ENCODE measurements around the gene SNRNP35.
"Not testable (repeated sequence)": the region's sequence is repeated elsewhere in the genome, so short reads cannot be mapped to it uniquely, and the experiment has no call there.

The SNRNP35 gene

GRCh38 chr12:123457980-123458779, at the start of gene SNRNP35:
TSS of gene SNRNP35 (plus strand) at chr12:123458139. CDS start at chr12:123465541, 7,402 bp downstream.
- DNase-seq (ENCODE audit: low read depth in 2 of 2, low spot score in 1 of 2), result peak; percentile 63 to 78

GRCh38 chr12:123408619-123409018, 49.3 kb upstream of the SNRNP35 start:
- not testable (repeated sequence) for DNase-seq (ENCODE audit: low read depth in 2 of 2, low spot score in 1 of 2)

DNA sequence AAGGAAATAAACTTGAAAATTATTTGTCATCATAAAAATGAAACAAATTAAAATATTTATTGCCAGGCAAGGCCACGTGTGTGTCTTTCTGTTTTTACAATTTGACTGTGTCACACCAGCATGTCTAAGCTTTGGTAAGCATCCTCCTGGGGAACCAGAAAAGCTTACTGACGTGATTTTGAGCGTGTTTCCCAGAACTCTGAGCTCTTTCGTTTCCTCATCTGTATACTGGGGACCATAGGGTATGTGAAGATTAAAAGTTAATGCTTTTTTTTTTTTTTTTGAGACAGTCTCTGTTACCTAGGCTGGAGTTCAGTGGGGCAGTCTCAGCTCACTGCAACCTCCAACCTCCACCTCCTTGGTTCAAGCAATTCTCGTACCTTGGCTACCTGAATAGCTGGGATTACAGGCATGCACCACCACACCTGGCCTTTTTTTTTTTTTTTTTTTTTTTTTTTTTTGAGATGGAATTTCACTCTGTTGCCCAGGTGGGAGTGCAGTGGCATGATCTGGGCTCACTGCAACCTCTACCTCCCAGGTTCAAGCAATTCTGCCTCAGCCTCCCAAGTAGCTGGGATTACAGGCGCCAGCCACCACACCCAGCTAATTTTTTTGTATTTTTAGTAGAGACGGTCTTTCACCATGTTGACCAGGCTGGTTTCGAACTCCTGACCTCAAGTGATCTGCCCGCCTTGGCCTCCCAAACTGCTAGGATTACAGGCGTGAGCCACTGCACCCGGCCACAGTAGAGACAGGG, 48.5 kb upstream of the SNRNP35 start:
- not testable (repeated sequence) for DNase-seq (ENCODE audit: low read depth in 2 of 2, low spot score in 1 of 2)

GRCh38 chr12:123410041-123410412, 47.9 kb upstream of the SNRNP35 start:
- no peak for DNase-seq (ENCODE audit: low read depth in 2 of 2, low spot score in 1 of 2)

- no peak for DNase-seq (ENCODE audit: low read depth in 2 of 2, low spot score in 1 of 2)
These were observed 36.6 kb upstream of the SNRNP35 start for GRCh38 chr12:123421314-123421713.

DNA sequence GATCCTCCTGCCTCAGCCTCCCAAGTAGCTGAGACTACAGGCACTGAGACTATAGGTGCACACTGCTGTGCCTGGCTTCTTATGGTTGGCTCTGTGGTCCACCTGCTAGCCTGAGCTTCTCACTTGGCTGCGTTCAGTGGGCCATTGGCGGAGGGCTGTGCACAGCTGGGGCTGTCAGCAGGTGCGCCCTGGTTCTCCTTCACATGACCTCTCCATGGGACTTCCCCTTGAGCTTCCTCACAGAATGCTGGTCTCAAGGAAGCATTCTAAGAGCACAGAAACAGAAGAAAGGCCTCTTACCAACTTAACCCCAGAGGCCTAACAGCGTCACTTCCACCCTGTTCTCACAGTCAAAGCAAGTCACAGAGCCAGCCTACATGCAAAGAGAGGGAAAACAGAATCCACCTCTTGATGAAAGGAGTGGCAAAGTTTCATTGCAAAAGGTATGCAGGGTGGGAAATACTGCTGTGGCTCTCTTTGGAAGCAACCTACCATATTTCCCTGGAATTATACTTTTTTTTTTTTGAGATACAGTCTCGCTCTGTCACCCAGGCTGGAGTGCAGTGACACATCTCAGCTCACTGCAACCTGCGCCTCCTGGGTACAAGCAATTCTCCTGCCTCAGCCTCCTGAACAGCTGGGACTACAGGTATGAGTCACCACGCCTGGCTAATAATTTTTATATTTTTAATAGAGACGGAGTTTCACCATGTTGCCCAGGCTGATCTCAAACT, 30.7 kb upstream of the SNRNP35 start:
- DNase-seq (ENCODE audit: low read depth in 2 of 2, low spot score in 1 of 2), result no peak

DNA sequence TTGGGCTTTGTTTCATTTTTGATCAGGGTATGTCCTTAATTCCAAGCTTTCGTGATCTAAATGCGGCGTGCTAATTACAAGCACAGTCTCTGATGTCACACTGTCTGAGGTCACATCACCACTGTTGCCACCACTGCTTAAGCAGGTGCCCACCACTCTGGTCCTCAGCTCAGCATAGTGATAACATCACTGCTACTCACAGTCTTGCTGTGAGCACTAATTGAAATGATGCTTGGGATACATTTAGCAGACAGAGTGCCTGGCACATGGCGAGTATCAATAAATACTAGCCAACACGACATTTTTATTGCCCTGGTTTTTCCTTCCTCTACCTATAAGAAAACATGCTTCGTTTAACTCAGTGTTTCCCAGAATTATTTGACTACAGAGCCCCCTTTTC, 29.3 kb upstream of the SNRNP35 start:
- DNase-seq (ENCODE audit: low read depth in 2 of 2, low spot score in 1 of 2), result no peak

DNA sequence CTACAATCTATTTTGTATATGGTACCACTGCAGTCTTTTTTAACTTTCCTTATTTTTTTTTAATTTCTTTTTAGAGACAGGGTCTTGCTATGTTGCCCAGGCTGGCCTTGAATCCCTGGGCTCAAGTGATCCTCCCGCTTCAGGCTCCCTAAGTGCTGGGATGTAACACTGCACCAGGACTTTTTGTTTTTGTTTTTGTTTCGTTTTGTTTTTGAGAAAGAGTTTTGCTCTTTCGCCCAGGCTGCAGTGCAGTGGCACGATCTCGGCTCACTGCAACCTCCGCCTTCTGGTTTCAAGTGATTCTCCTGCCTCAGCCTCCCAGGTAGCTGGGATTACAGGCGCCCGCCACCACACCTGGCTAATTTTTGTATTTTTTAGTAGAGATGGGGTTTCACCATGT, 28.8 kb upstream of the SNRNP35 start:
- DNase-seq (ENCODE audit: low read depth in 2 of 2, low spot score in 1 of 2), result not testable (repeated sequence)

GRCh38 chr12:123431951-123432817, 25.8 kb upstream of the SNRNP35 start:
- not testable (repeated sequence) for DNase-seq (ENCODE audit: low read depth in 2 of 2, low spot score in 1 of 2)

DNA sequence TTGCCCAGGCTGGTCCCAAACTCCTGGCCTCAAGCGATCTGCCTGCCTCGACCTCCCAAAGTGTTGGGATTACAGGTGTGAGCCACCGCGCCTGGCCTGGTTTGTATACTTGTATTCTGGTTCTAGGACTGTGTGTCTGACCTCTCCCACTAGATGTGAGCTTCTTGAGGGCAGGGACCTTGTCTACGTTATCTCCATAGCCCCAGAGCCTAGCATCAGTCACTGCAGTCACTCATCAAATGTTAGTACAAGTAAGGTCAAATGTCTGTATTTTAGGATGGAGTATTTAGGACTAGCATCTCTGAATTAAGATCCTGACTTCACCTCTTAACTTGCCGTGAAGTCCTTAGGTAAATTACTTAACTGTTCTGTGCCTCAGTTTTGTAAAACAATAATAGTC, 24.3 kb upstream of the SNRNP35 start:
- no peak for DNase-seq (ENCODE audit: low read depth in 2 of 2, low spot score in 1 of 2)

DNA sequence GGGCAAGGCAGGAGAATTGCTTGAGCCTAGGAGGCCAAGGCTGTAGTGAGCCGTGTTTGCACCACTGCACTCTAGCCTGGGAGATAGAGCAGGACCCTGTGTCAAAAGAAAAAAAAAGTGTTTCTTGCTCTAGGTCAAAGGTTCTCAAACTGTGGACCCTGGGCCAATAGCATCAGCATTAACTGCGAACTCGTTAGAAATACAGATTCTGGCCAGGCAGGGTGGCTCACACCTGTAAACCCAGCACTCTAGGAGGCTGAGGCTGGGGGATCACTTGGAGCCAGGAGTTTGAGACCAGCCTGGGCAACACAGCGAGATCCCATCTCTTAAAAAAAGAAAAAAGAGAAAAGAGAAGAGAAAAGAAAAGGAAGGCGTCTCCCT, 22.3 kb upstream of the SNRNP35 start:
- no peak for DNase-seq (ENCODE audit: low read depth in 2 of 2, low spot score in 1 of 2)

GRCh38 chr12:123436017-123436964, 21.6 kb upstream of the SNRNP35 start, which contains the start of gene RILPL2:
TSS of gene RILPL2 (minus strand) at chr12:123436684. CDS start at chr12:123436420, 264 bp downstream.
- DNase-seq (ENCODE audit: low read depth in 2 of 2, low spot score in 1 of 2), result peak; percentile 75 to 86

DNA sequence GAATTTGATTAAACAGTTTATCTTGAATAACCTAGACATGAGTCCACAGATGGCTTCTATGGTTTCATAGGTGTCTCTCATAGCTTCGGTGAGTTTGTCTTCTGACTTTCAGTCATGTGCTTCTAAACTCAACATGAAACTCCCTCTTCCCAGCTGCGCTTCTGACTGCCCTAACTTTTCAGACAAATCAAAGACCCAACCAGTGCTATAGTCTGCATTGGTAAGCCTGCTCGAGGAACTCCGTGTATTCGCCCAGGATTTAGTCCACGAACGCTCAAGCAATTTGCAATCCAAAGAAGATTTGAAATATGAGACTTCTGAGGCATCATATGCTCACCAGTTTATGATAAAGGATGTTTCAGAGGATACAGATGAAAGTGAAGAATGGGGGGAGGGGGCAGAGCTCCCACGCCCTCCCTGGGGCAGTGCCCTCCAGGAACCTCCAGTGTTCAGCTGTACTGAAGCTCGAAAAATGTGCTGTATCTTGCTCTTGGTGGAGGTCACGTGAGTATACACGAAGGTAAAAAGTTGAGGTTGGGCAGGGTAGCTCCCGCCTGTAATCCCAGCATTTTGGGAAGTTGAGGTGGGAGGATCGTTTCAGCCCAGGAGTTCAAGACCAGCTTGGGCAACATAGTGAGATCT, 16.3 kb upstream of the SNRNP35 start:
- DNase-seq (ENCODE audit: low read depth in 2 of 2, low spot score in 1 of 2), result no peak

DNA sequence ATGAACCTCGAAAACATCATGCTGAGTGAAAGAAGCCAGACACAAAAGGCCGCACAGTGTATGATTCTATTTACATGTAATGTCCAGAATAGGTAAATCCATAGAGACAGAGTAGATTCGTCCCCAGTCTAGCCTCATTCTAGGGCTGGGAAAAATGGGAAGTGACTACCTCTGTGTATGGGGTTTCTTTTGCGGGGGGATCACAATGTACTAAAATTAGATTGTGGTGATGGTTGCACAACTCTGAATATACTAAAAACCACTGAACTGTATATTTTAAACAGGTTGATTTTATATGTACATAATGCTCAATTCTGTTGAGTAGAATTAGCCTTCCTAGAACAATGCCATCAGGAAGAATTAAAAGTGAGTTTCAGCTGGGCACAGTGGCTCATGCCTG, 15.2 kb upstream of the SNRNP35 start:
- DNase-seq (ENCODE audit: low read depth in 2 of 2, low spot score in 1 of 2), result no peak

GRCh38 chr12:123444092-123445026, 13.6 kb upstream of the SNRNP35 start:
- no peak for DNase-seq (ENCODE audit: low read depth in 2 of 2, low spot score in 1 of 2)

GRCh38 chr12:123445388-123446332, 12.3 kb upstream of the SNRNP35 start:
- DNase-seq (ENCODE audit: low read depth in 2 of 2, low spot score in 1 of 2), result no peak

- no peak for DNase-seq (ENCODE audit: low read depth in 2 of 2, low spot score in 1 of 2)
These were observed 11.6 kb upstream of the SNRNP35 start for GRCh38 chr12:123446333-123446713.
